Measurements from ENCODE around the gene SORBS2.

Gene SORBS2

DNA sequence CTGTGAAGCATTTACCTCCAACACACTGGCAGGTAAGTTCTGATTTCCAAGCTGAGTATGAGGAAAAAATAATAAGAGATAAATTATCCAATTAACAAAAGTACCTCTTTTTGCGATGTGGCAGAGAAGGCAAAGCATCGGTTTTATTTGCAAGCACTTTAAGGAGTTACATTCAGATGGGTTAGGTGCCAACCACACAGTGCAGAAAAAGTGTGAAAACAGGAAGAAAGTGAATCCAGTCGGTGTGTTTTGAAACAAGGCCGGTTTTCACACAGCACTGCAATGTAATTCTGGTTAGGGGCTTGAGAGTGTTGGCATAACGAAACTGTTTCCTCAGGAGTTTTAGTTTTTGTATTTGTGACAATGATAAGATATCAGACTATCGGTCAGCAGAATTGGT is 145.8 kb downstream of the SORBS2 start:
- DNase-seq = no peak

DNA sequence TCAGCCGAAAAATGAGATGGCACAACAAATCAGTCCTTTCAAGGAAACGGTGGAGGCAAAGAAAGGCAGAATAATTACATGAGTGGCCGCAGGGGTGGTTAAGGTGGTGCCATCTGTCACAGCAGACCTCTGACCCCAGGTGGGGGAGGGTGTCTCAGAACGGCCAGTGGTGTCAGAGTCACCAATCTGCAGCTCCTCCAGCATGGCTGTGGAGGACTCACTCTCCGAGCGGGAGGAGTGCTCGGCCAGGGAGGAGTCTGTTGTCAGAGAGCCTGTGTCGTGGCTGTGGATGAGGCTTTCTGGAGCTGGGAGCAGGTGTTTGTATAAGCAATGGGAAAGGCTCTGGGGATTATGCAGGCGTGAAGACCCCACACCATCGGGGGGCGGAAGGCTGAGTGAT is 146.3 kb downstream of the SORBS2 start:
- no peak for DNase-seq

DNA sequence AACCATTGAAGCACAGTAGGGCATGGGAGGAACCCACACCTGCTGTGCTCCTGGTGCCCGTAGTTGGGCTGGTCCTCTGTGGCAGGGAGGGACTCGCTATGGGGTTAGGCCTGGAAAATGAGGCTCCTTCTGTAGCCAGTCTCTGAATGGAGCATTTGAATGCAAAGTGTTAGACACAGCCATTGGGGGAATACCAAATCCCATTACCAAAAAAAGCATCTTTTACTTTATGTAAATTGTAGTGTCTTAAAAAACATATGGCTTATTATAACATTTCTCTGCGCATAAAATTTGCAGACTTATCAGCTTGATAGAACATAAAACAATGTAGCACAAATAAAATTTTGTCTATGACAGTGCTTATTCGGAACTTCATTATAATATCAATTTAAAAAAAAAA is 147.5 kb downstream of the SORBS2 start:
- no peak for DNase-seq

DNA sequence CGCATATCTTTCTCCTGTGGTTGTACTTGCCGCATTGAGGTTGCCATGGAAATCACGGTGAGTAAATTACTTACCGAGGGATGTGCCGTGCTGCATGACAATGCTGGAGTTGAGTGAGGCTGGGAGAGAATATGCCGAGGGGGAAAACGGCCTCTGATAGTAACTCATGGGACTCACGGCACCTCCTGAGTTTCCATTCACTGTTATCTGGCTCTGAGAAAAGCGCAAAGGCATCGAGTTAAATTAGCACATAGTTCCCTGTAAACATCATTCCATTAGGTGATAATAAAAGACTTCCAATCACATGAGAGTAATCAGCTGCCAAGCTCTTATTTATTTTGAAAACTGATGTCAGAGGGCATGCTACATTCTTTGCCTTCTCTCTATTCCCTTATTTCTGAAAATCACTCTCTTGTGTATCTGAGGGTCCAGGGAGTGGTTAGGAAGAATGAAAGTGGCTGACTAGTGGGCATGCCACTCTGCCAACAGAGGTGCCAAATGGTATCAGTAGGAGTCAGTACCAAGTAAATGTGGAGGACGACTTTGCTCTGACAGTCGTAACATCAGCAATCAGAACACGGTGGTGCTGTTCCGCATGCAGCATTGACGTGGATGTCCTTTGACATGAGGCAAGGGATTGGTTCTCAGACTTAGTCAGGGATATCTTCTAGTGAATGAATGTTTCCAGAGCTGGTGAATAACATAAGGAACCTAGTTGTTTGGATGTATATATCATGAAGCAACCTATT is 149.8 kb downstream of the SORBS2 start:
- DNase-seq = no peak

DNA sequence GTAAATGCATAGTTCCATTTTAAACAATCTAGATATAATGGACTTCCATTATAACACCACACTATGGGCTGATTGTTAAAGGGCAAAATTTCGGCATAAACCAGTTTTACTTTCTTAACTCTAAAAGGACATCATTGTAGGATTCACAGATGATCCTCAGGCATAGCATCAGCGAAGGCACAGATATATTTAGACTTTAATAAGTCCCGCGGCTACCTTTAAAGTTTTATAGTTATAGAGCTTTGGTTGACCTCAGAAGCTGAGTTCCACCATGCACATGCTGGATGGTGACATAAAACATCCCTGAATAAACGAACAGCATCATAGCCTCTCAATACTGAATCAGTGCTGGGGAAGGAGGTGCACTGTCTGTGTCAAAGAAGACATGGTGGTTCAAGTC is 151.7 kb downstream of the SORBS2 start:
- no peak for DNase-seq

DNA sequence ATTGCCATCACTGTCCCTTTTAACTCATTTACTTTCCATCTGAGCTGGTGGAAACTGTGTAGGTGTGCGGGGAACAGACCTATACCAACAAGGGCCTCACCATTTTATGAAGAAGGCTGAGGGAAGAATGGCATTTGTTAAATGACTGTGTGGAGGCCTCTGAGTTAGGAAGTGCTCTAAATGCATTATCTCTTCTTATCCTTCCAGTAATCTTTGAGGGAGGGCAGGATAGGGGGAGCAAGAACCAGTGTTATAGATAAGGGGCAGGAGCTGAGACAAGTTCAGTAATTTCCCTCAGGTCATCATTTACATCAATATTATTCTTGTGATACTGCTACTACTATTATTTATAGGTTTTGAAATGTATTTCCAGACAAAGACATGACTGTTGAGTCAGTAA is 154.3 kb downstream of the SORBS2 start:
- no peak for DNase-seq

DNA sequence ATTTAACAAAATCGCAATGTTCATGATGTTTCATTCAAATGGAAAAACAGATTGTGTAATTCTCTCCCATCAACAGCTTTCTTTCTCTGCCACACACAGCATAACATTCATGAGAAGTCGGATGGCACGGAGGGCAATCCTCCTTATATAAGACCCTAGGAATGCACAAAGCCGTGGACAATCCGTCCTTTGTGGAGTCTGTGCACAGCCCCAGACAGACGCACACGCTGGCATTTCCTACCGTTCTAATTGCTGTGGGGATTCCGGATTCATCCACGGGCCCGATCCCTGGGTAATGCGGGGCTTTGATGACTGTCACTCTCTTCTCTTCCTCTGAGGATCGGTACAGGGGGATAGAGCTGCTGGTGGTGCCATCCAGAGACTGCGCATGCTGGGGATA is 154.8 kb downstream of the SORBS2 start:
- DNase-seq = no peak

DNA sequence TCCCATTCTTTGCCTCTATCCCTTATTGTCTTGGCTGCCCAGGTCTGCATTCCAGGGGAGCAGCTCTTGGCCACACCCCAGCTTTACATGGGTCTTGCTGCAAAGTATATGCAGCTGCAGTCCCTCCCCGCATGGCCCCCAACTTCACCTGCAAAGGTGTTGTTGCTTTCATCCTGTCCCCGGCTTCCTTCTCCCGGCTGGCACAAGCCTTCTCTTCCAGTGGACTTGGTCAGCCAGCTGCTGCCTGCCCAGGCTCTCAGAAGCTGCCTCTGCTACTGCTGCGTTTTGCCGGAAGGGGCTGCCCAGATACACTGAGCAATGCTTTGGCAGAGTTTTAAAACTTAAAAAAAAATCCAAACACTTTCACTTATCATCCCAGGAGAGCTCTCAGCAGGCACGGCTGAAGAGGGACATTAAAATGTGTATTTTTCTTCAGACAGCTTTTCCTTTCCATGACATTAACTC is 155.5 kb downstream of the SORBS2 start:
- no peak for DNase-seq

DNA sequence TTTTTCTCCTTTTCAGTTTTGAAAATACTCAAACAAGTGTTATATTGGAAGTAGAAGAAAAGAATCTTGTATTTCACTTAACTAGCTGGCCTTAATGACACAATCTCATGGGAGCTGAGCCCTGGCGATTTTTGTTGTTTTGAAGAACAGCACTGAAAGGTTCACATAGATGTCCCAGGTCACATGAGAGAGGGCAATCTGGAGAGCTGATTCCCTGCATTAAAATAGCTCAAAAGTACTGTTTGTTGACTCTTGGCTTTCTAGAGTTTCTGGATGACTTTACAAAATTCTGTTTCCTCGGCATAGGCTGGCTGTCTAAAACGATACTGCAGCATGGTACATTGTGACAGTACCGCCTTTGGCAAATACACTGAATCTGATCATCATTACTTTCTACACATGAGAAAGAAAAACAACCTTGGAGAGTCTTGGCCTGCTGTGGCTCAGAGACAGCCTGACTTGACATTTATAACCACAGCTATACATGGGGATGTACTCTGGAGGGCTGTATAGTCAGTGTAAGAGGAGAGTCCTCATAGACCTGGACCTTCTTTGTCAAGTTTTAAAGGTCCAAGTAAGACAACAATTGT is 156.9 kb downstream of the SORBS2 start:
- no peak for DNase-seq

DNA sequence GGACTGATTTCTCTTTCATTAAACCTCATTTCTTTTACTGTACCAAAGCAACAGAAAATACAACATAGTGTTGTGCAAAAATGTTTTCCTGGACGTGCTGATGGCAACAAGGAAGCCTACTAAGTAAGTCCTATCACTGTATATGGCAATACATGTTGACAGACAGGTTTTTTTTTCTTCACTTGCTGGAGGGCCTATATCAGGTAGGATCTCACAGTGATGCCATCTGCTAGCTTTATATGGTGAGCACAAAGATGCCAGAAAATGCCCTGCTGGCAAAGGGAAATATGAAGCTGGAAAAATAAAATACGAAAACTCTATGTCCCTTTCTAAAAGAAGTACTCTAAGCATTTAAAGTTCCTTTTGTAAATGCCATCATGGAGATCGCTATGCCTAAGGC is 157.7 kb downstream of the SORBS2 start:
- DNase-seq = no peak

DNA sequence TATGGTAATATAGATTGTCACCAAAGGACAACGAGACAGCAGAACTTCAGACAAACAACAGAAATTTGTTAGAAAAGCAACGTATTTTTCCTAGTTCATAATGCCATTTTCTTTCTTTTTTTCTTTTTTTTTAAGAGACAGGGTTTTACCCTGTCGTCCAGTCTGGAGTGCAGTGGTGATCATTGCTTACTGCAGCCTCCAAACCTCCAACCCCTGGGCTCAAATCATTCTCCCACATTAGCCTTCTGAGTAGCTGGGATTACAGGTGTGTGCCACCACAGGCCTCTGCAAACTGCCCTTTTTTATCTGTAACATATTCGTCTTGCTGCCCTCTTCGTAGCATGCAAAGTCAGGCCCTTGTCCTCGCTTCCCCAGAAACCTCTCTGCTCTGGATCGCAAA is 160.1 kb downstream of the SORBS2 start:
- DNase-seq = no peak

DNA sequence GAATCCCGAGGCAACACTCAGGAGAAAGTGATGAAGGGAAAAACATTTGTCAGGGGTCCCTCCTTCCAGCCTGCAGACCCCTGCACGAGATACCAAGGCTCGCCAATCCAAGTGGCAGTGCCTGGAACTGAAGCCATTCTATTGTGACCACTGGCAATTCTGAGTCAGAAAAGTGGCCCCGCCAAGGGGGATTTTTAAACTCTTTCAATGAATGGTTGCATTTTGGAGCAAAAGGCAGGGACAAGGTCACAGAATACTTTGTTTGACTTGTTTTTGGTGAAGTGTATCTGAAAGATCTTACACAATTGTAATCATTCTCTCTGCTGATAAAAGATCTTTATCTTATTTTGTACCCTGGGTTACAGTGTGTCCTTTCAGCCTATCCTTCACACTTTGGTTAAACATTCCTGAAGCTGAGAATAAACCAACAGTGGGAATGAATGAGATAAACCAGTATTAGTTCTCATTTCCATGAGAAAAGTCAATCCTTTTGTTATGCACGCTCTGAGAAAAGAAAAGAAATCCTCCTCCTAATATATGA is 160.8 kb downstream of the SORBS2 start:
- no peak for DNase-seq

DNA sequence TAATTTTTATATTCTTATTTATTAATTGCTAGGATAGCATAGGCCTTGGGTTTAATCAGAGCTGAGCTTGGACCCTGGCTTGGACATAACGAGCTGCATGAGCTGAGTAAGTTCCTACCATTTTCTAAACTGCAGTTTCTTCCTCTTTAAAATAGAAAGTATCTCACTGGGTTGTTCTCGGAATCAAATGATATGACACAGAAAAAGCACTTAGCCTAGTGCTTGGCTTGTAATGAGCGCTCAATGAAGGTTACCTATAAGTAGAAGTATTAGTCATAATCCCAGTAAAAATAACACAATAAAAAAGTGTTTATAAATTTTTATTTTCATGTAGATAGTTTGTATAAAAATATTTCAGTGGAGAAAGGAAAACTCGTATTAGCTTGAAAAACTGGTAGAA is 163.4 kb downstream of the SORBS2 start:
- DNase-seq = no peak

DNA sequence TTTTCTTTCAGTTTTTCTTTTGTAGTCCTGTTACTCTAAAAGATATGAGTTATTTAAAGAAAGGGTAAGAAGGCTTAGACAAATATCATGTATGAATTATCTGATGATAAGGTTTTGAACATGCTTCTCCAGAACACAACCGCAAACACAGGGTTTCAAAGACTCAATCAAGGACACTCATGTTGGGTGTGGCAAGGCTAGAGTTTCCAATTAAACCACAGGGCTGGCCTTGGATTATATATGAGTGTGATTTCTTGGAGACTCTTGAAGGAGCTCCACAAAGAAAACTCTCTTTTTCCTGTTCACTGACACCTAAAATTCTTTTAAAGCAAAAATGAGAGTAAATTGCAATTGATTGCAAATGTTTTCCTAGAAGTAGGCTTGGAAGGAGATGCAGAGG is 166.6 kb downstream of the SORBS2 start:
- no peak for DNase-seq

DNA sequence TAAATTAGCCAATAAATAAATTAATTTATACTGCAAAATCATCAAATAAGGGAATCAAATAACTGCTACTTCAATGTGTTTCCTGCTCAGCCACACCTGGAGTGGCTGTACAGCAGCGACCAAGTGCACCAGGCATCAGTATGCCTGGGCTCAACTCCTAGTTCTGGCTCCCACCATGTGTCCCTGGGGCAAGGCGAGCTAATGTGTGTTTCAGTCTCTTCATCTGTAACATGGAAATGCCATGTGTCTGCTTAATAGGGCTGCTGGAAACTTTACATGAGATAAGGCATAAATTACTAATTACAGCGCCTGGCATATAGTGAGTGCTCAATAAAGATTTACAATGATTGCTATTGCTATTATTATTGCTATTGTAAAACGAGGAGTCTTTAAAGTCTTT is 167.6 kb downstream of the SORBS2 start:
- DNase-seq = no peak

DNA sequence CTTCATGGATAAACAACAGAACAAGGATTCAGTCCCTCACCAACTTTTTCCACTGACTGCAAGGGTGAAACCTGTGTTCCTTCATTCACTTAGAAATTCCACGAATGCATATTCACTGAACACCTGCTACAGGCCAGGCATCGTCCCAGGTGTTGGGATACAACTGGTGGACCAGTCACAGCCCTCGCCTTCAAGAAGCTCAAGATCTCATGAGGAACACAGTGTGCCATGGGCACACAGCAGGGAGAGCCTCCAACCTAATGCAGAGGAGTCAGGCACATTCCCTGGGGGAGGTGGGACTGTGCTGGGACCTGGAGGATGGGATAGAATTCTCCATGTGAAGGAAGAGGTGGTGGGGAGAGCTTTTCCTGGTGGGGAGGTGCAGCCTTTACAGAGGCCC is 169.1 kb downstream of the SORBS2 start:
- DNase-seq = no peak

DNA sequence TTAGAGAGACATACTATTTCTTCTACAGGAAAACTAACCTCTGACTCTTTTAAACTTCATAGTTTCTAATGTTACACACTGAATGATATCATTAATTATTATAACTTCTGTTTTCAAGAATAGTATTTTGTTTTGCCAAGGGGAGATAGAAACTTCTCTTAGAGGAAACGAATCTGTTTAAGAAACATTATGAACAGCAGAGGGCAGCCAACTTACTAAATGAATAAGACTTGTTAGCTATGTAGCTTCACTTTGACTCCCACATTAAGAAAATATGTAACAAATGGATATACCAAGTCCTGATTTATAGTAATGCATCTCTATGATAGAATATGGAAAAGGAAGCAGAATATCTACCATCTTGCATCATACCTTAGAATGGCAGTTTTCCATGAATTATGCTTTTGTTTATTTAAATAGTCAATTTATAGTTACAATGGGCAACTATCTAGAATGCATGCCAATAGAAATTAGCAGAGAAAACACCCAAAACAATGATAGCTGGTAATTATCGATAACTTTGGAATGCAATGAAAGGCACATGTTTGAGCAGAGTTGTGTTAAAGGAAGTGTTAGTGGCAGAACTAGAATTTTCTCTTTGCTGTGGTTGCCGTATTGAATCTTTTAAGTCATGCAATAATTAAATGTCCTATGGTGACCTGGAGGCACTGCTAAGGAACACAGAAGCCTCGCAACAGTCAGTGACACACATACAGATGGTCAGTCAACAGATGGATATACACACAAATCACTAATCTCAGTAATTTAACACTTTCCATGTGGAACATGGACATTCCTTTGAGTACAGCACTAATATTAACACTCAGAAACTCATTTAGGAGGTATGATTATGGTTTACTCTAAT is 171.0 kb downstream of the SORBS2 start:
- peak; percentile 35 for DNase-seq

DNA sequence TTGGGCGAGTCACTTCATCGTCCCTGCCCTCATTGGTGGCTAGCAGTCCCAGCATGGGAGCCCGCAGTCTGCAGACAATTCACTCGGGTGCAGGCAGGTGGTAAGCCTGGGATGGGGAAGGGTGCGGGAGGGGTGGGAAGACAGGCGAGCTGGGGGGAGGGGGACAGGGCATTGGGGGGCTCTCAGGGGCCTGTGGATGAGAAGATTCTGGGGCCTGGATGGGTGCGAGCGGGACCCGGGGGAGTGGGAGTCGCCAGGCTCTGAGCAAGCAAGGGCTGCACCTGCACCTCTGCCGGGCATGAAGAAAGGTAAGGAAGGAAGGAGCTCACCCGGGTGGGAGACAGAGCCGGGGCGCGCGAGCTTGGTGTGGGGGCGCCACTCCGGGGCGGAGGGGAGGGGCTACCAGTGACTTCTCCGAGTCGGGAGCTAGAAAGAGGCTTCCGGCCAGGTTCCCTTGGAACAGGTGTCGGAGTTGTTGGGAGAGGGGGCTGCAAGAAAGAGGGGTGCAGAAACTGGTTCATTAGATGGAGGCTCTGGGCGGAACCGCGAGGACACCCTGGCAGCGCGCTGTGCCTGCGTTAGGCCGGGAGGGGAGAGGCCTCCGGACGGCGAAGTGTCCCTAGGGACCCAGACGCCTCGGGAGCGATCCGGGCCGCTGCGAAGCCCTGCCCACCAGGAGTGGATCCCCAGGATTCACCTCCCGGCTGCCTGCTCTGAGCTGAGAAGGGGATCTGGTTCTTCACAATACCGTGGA is 173.3 kb downstream of the SORBS2 start:
- no peak for DNase-seq

DNA sequence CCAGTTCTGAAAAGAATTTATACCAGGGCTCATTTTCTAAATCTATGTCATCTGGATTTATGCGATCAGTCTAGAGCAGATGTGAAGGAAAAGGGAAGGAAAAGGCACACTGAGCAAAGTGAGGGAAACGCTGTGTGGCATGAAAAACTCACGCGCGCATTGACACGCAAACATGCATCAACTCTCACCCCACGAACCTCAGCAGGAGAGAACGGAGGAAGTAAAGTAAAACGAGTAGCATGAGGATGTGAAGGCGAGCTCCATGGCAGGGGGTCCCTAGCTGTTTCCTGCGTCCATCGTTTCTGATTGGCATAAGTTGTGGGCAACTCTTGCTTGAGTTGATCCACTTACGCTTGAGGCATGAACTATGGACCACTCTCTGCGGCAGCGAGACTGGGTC is 173.9 kb downstream of the SORBS2 start:
- no peak for DNase-seq

DNA sequence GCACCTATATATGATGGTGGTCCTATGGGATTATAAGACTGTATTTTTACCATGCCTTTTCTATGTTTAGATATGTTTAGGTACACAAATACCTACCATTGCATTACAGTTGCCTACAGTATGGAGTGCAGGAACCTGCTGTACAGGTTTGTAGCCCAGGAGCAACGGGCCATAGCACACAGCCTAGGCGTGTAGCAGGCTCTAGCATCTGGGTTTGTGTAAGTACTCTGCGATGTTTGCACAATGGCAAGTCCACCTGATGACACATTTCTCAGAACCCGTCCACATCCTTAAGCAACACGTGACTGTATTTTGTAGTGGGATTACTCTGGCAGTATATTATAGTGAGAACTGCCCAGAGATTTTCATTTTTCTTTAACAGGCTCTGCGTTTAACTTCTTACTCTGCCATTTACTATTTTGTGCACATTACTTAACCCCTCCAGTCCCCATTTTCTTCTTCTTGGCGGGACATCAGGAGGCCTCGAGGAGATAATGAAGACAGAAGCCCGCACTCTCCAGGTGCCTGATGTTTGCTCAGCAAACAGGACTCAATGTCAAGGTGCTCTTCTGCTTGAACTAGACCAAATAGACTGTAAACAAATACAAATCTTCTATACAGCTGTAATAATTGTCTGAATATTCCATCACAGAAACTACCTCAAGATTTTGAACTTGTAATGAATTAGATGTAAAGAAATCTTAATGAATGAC is 174.7 kb downstream of the SORBS2 start:
- no peak for DNase-seq

DNA sequence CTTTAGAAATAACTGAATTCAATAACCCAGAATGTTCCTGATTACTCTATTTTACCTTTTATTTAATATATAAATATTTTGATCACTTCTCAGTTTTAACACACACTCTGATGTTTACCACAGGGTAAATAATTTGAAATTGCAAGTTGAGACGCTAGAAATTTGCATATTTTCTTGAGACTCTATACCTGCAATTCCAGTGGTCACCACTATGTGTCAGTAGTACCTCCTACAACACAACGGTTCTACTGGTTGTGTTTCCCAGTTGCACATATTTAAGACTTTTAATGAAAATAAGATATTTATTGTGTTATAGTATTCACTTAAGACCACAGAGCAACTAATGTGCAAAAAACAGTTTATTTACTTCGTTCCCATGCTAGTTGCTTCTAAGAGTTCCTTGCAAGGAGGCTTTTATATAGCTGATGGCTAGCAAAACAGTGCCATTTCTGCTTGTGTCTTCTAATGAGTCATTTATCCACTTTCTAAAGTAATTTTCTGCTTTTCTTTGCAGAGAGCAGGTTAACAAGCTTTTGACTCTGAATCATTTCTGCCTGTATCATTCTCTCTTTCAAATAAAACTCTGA is 177.8 kb downstream of the SORBS2 start:
- DNase-seq = no peak

DNA sequence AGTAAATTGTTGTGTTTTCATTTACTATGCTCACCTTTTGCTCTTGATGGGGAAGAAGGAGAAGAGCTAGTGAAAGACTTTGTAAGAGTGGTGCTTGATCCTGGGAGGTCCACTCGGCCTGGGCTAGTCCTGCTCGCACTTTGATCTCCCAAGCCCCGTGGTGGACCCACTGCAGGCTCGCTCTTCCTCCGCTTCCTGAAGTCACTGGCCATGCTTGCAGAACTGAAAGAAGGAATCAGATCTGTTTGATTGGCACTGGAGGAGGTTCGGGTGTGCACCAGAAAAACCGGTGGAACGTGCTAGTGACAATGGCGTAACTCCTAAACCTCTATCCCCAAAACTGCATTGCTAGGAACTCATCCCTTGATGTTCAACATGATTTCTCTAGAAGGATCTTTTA is 185.2 kb downstream of the SORBS2 start:
- DNase-seq = no peak
